BE2C (cell line): ENCODE measurements around the gene RBKS.

Source experiments
- DNase-seq: peaks from one replicate; pipeline ENCODE4 v3.0.0-alpha.2; 2020
- H3K27me3 ChIP-seq: fragments of 250-450 bp; sonication (Bioruptor Pico); 2 replicates; pipeline ENCODE4 v1.5.1; 2020; ENCODE audit warnings: mild to moderate bottlenecking
- H3K36me3 ChIP-seq: fragments of 250-450 bp; sonication (Bioruptor Pico); 2 replicates; pipeline ENCODE4 v1.5.1; 2020; ENCODE audit warnings: mild to moderate bottlenecking
- H3K4me1 ChIP-seq: fragments of 250-450 bp; sonication (Bioruptor Pico); 2 replicates; pipeline ENCODE4 v1.5.1; 2020
- H3K4me3 ChIP-seq: 2 replicates; pipeline ENCODE4 v1.5.1; 2011; ENCODE audit warnings: low read depth, low read length
- H3K9me3 ChIP-seq: fragments of 250-450 bp; sonication (Bioruptor Pico); 2 replicates; pipeline ENCODE4 v1.5.1; 2020
- CTCF ChIP-seq: IDR thresholded peaks from 2 replicates; pipeline ENCODE4 v1.5.1; 2012; ENCODE audit warnings: mild to moderate bottlenecking, low read depth, low read length

The RBKS gene

GRCh38 chr2:27808418-27808817, 81.8 kb downstream of the RBKS start:
- H3K4me3 ChIP-seq = no peak overlapping the region
- no peaks in the 10 kb centered on the region for H3K36me3 ChIP-seq
- H3K4me1 ChIP-seq = no peaks in the 10 kb centered on the region
- DNase-seq = no peak
- H3K27me3 ChIP-seq = no peaks in the 10 kb centered on the region
- H3K9me3 ChIP-seq = no peaks in the 10 kb centered on the region
- no peak for TF ChIP-seq CTCF

DNA sequence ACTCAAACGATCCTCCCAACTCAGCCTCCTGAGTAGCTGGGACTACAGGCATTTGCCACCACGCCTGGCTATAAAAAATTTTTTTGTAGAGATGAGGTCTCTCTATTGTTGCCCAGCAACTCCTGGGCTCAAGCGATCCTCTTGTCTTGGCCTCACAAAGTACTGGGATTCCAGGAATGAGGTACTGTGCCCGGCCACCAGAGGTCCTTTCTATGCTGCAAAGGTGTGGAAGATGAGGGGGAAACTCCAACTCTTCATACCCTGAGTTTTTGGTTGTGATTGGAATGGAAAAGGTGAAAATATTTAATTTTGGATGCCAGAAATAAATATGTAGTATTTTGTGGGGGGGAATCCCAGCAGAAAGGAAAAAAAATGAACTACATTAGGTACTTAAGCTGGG, 82.7 kb downstream of the RBKS start:
- TF ChIP-seq CTCF = peak; percentile 78
- no peaks in the 10 kb centered on the region for H3K4me1 ChIP-seq
- peak; percentile 47 for DNase-seq

DNA sequence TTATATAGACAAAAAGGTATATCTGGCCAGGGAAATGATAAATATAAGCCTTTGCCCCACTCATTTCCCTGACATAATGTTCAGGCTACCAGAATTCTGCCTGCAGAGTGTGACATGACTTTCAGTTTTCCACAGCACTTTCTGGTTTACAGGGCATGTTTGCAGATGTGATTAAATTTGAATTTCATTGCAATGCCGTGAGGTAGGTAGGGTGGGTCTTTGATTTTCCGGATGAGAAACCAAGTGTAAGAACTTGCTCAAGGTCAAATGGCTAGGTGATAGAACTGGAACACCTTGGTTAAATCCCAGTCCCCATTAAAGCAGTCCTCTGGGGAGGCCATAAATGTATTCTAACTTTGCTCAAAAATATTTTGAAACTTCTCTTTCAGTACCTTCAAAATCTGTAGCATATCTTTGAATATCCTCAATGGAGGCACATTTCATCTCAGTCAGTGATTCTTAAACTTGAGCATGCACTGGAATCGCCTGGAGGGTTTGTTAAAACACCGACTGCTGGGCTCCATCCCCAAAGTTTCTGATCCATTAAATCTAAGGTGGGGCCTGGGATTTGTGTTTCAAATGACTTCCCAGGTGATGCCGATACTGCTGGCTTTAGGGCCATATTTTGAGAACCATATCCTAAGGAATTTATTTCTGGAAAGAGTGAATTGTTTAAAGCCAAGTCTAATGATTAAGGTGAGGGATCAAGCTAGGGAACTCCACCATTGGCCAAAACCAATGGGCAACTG, 83.7 kb downstream of the RBKS start:
- no peaks in the 10 kb centered on the region for H3K9me3 ChIP-seq
- H3K4me1 ChIP-seq = no peaks in the 10 kb centered on the region
- no peak for DNase-seq
- H3K4me3 ChIP-seq = no peak overlapping the region
- no peak for TF ChIP-seq CTCF
- H3K36me3 ChIP-seq = no peaks in the 10 kb centered on the region
- no peaks in the 10 kb centered on the region for H3K27me3 ChIP-seq

More for the DNA sequence above, 82.7 kb downstream of the RBKS start:
- Histone ChIP-seq H3K36me3 (no peaks in the 10 kb centered on the region), H3K4me3 (no peak overlapping the region), H3K27me3 (no peaks in the 10 kb centered on the region), H3K9me3 (no peaks in the 10 kb centered on the region)

GRCh38 chr2:27805180-27805579, 85.0 kb downstream of the RBKS start:
- TF ChIP-seq CTCF = no peak
- DNase-seq = no peak
- no peaks in the 10 kb centered on the region for H3K27me3 ChIP-seq

DNA sequence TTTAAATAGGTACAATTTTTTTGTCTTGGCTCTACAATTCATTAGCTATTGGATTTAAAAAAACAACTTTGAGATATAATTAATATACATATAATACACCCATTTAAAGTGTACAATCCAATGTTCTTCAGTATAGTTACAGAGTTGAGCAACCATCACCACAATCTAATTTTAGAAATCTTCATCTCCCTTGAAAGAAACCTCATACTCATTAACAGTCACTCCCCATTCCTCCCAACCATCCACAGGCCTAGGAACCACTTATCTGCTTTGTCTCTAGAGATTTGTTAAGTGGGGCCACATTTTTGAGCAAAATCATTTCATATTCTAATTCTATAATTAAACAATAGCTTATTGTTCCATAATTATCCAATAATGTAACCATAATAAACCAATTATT, 86.0 kb downstream of the RBKS start:
- Histone ChIP-seq H3K4me3 (no peak overlapping the region), H3K4me1 (no peaks in the 10 kb centered on the region), H3K36me3 (no peaks in the 10 kb centered on the region), H3K9me3 (no peaks in the 10 kb centered on the region), H3K27me3 (no peaks in the 10 kb centered on the region)
- DNase-seq = no peak
- no peak for TF ChIP-seq CTCF

More at GRCh38 chr2:27805180-27805579, 85.0 kb downstream of the RBKS start:
- Histone ChIP-seq H3K36me3 (no peaks in the 10 kb centered on the region), H3K9me3 (no peaks in the 10 kb centered on the region), H3K4me3 (no peak overlapping the region), H3K4me1 (no peaks in the 10 kb centered on the region)

GRCh38 chr2:27803046-27803445, 87.1 kb downstream of the RBKS start:
- DNase-seq = no peak
- Histone ChIP-seq H3K27me3 (no peaks in the 10 kb centered on the region), H3K4me1 (no peaks in the 10 kb centered on the region), H3K4me3 (no peak overlapping the region), H3K36me3 (no peaks in the 10 kb centered on the region), H3K9me3 (no peaks in the 10 kb centered on the region)
- no peak for TF ChIP-seq CTCF
